Measurements from ENCODE around the gene PHF14. TPM values are rescaled to one million over a fixed set of nuclear protein-coding genes. Genes with fewer than 3 reads are reported as not detected.
"Not testable (repeated sequence)": the region's sequence is repeated elsewhere in the genome, so short reads cannot be mapped to it uniquely, and the experiment has no call there.

Gene PHF14
- polyA plus RNA-seq, 4 donors = 63.4 to 74.9 (median 70.7) TPM

DNA sequence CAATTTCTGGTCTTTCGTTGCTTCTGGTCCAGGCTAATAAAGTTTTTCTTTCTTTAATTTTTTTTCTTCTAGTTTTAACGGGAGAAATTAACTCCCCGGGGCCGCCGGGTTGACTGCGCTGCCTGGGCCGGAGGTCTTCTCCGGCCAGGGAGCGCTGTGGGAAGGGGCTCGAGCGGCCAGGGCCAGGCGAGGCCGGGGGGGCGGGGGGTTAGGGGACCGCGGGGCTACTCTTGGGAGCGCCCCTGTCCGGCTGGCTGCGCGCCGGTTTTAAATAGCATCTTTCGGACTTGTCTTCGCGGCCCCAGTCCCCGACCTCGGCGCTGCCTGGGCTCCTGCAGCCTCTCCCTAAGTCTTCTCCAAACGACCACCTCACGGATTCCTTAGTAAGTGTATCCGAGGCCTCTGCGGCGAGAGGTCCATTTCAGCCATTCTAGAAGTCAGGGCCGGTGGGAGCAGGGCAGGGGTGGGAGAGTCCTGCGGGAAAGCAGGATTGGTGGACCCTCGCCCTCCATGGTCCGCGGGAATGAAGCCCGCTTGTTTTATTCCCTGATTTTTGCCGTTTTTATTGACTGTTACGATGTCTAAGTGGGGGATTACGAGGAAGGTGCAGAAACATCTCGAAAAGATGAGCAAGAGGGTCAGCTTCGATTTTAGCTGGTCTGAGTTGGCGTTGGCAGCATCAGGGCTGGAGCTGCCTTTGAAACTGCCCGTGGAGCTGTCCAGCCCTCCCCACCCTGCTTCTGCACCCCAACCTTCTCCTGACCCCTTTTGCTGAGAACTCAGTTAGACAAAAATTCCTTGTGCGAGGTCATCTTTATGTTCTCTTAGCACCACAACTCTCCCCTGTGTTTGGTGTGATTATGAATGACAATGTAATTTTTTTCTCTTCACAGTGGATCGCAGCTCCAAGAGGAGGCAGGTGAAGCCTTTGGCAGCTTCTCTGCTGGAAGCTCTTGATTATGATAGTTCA lies 555 bp downstream of the PHF14 start:
- DNase-seq (ENCODE audit: low read depth in 4 of 4, low spot score in 3 of 4) = peak in 3 of 4 donors; percentile 20 to 32 (median 23)

DNA sequence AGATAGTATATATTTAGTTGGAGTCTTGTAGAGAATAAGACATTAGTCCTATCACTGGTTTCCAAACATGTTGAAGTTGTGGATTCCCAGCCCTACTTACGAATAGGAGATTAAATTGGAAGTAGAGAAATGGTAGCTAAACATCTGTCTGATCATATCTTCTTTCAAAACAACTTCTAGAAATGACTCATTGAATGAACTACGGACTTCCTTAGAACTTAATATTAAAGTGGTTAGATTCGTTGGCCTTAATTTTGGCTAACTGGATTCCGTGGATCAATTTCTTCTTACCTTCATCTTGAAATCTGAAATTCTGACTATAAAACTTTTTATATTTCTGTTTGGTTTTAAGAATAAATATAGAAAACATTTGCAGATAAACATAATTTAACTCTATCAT lies 3.4 kb downstream of the PHF14 start:
- no peak for DNase-seq (ENCODE audit: low read depth in 4 of 4, low spot score in 3 of 4)

DNA sequence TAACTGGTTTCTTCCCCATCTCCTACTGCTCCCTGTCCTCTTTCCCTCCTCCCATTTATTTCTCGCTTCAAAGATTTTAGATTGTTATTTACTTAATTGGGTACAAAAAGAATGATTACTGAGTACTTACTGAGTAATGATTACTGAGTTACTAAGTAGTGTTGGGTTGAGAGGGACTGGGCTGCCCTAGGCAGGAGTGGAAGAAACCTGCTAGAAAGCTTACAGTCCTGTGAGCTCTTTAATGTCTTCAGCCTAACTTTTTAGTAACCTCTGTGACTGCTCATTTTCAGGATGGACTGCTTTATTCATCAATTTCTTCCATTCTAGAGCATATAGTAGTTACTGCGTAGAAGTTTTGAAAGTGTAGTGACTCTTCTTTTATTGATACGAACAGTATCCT lies 7.6 kb downstream of the PHF14 start:
- DNase-seq (ENCODE audit: low read depth in 4 of 4, low spot score in 3 of 4) = no peak

DNA sequence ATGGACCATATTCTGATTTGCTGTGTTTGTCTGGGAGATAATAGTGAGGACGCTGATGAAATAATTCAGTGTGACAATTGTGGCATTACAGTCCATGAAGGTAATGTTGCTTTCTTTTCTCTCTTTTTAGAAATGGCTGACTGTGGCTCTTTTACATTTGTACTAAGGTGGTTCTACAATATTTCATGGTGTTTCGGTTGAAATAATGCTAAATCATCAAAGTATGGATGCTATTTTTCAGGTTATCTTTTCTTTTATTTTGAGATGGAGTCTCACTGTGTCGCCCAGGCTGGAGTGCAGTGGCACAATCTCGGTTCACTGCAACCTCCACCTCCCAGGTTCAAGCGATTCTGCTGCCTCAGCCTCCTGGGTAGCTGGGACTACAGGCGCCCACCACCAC lies 17.1 kb downstream of the PHF14 start:
- DNase-seq (ENCODE audit: low read depth in 4 of 4, low spot score in 3 of 4) = not testable (repeated sequence)

DNA sequence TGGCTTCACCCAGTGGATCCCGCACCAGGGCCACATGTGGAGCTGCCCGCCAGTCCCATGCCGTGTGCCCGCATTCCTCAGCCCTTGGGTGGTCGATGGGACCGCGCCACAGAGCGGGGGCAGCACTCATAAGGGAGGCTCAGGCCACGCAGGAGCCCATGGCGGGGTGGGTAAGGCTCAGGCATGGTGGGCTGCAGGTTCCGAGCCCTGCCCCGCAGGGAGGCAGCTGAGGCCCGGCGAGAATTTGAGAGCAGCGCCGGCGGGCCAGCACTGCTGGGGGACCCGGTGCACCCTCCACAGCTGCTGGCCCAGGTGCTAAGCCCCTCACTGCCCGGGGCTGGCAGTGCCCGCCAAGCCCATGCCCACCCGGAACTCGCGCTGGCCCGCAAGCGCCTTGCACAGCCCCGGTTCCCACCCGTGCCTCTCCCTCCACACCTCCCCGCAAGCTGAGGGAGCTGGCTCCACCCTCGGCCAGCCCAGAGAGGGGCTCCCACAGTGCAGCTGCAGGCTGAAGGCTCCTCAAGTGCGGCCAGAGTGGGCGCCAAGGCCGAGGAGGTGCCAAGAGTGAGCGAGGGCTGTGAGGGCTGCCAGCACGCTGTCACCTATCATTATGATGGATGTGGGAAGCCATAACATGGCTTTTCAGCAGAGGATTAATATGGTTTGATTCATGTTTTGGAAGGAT lies 22.0 kb downstream of the PHF14 start:
- DNase-seq (ENCODE audit: low read depth in 4 of 4, low spot score in 3 of 4) = not testable (repeated sequence)

DNA sequence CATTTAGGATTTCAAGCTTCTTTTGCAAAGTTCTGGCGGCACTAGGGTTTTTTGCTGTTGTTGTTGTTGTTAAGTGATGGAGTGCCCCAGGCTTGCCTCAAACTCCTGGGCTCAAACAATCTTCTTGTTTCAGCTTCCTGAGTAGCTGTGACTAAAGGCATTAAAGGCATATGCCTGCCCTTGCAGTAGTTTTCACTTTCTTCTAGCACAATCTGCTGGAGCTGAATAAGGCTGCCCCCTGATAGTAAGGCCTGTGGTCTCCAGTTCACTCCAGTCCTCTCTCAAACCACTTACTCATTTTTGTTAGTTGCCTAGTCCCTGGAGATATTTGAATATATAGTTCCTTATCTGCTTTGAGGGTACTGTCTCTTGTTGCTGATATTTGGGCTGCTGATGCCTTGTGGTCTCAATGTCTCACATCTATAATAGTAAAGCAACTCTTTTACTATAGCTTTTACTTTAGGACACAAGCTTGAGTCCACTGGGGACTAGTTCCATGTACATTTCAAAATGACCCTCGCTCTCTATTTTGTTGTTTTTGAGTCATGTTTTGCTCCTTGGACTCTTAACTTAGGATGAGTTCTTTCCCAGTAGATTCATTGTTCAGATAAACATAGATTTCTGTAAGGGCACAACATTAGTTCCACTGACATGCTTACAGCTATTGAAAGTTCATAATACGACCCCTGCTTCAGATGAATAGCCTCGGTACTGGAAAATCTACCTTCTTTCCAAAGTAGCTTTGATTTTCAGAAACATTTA lies 25.5 kb downstream of the PHF14 start:
- DNase-seq (ENCODE audit: low read depth in 4 of 4, low spot score in 3 of 4) = no peak

GRCh38 chr7:11005202-11005601 lies 31.5 kb downstream of the PHF14 start:
- DNase-seq (ENCODE audit: low read depth in 4 of 4, low spot score in 3 of 4) = no peak

DNA sequence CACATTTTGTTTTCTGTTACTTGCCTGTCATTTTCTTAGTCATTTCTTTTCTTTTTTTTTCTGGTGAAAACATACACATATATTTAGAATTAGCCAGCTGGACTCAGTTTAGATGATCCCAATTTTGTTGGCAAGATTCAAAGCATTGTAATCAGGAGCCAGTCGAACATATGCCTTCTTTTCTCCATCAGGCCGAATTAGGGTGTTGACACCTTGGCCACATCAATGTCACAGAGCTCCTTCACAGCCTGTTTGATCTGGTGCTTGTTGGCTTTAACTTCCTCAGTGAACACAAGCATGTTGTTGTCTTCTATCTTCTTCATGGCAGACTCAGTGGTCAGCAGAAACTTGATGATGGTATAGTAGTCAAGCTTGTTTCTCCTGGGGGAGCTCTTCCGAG lies 32.6 kb downstream of the PHF14 start:
- no peak for DNase-seq (ENCODE audit: low read depth in 4 of 4, low spot score in 3 of 4)

DNA sequence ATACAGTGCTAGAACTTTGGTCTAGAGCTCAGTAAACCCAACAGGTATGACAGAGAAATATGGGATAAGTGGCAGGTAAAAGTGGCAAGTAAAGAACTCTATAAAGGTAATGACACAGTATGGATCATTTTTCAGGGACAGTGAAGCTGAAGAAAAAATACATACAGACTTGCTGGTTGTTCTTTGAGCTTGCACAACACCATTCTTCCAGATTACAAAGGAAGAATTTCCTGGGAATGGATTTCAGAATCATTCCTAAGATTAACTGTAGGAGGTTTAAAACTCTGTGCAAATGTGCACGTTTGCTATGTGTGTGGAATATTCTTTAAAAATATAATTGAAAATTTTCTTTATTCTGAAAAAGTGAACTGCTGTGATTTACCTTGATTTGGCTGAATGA lies 36.0 kb downstream of the PHF14 start:
- DNase-seq (ENCODE audit: low read depth in 4 of 4, low spot score in 3 of 4) = no peak

DNA sequence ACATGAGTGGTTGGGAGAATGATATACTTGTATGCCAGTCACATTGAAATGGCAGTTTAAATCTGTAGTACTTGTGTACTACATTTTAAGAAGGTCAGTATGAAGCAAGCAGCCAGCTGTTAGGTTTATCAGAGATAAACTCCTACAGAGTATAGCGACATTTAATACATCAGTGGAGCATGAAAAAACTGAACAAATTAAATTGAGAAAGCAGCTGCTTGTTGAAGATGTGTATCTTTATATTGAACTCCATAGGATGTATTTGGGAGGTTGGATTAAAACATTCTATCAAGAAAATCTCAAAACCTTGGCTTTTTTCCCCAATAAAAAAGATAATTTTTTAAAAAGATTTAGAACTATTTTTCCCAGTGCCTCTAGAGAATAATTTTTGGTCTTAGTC lies 47.8 kb downstream of the PHF14 start:
- DNase-seq (ENCODE audit: low read depth in 4 of 4, low spot score in 3 of 4) = no peak

DNA sequence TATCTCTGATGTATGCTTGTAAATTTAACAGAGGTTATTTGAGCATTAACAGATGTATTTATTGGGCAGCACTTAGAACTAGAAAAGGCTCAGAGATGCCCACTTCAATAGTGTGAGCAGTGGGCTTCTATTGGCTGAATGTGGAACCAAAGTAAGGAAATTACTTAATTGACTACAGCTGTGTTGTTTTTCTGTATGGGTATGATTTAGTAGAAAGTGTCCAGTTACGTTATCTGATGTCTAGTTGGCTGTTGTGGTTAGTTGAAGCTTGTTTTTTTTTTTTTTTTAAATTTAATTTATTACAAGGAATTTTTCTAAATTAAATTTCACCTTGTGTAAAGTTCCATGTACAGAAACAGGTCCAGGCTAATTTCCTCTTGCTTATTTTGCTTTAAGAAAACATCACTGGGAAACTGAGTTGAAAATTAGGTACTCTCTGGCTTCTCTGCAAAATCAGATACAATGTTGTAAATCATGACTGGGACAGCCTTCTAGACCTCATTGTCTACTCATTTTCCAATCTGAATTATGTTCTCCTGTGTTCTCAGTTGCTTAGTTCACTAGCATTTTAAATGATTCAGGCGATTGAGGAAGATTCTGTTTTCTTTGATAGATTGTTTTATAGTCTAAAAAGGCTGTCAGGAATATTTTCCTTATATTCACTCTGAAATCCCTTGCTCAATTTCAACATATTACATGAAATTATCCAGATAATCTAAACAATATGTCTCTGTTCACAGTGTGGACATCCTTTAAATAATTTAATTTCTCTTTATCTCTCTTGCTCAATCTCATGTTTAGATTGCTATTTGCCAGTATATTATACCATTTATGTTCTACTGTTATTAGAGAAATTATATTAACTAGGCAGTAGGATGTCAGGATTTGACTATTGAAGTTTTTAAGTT lies 53.0 kb downstream of the PHF14 start:
- DNase-seq (ENCODE audit: low read depth in 4 of 4, low spot score in 3 of 4) = no peak

DNA sequence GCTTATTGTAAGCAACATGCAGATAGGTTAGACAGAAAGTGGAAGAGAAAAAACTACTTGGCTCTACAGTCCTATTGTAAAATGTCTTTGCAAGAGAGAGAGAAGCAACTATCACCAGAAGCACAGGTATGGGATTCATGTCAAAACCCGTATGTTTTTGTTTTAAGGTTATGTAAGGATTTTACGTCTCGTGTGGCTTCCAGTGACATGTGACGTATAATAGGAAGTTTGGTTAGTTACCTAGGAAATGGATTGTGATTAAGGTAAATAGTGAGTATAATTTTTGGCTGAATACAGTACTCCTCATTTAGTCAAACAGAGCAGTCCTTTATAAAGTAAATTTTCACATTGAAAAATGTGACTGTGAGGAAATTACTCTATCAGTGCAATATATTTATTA lies 62.0 kb downstream of the PHF14 start:
- no peak for DNase-seq (ENCODE audit: low read depth in 4 of 4, low spot score in 3 of 4)

- no peak for DNase-seq (ENCODE audit: low read depth in 4 of 4, low spot score in 3 of 4)
These were observed 66.3 kb downstream of the PHF14 start for GRCh38 chr7:11039974-11040373.

- no peak for DNase-seq (ENCODE audit: low read depth in 4 of 4, low spot score in 3 of 4)
These were observed 80.4 kb downstream of the PHF14 start for GRCh38 chr7:11054033-11054432.

DNA sequence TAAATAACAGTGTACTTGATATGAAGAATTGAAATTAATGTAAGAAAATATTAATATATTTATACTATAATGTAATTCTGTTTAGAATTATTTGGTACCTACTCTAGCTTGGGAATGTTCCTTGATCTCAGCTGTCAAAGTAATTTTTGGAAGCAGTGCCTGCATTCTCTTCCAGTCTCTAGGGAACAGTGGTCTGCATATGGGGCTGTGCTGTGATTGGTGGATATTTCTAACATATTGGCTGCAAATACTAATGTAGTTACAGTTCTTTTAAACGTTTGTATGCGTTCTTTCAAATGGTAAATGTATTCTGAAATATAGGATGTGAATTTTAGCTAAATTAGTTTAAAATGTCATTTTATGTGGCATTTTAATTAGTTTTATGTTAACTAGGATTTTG lies 87.2 kb downstream of the PHF14 start:
- DNase-seq (ENCODE audit: low read depth in 4 of 4, low spot score in 3 of 4) = no peak

DNA sequence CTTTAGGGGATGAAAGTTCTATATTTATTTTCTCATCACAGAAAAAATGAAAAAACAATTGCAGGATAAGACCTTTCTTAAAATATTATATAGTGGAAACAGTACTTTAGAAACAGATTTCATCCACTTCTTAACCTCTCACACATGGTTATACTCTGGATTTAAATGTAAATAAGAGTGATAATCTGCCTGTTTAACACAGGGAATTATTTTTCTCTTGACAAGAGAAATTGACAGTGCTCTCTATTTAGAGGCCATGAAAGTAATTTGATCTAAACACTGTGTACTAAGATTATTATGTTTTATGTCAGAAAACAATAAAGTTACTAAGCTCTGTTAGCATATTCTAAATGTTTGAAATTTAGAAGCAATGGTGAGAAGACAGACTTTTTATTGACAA lies 88.4 kb downstream of the PHF14 start:
- DNase-seq (ENCODE audit: low read depth in 4 of 4, low spot score in 3 of 4) = no peak

DNA sequence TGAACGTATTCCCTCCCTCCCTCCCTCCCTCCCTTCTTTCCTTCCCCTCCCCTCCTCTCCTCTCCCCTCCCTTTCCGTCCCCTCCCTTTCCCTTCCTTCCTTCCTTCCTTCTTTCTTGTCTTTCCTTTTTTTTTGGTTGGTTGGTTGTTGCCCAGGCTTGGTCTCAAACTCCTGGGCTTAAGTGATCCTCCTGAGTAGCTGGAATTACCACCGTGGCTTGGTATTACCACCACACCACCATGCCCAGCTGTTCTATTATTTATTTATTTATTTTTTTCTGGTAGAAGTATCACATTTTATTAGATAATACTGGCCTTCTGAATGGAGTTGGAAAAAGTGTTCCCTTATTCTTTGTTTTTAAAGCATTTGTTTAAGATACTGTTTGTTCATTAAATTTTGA lies 95.9 kb downstream of the PHF14 start:
- DNase-seq (ENCODE audit: low read depth in 4 of 4, low spot score in 3 of 4) = no peak

DNA sequence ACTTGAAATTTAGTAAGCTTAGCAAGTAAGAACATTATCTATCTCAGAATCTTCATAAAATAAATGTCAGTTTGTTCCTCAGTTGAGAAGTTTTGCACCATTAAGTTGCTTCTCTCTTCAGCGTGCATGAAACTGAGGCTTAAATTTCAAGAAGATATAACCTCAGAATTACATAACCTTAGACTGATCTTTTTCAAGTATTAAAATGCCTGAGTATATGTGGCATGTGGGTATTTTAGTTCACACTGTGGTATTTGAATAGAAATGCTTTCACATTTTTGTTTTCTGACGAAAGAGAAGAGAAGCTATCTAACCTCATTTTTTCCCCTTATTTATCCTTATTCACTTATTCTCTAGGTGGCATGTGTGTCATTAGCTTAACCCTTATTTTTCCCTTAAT lies 104.1 kb downstream of the PHF14 start:
- no peak for DNase-seq (ENCODE audit: low read depth in 4 of 4, low spot score in 3 of 4)

DNA sequence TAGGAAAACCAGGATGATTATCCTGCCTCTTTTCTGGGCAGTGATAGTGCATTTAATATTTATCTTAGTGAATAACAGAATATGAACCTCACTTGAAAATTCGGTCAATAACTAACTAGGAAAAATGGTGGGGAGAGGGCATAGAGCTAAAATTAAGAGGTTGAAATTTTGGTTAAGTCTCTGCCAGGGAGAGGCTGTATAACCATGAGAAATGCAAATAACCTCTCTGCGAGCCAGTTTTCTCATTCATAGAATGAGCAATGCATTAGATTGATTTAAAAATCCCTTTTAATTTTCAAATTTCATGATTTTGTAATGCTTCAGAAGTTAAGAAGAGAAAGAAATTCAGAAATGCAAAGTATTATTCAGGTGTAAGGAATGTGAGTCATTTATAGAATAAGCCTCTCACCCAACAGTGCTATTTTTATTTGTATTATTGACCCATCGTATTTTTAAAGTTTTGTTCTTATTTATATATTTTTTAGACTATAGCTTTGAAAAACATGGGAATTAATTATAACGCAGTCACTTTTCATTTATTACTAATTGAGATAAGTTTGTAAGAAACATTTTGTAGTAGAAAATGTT lies 104.7 kb downstream of the PHF14 start:
- no peak for DNase-seq (ENCODE audit: low read depth in 4 of 4, low spot score in 3 of 4)

- DNase-seq (ENCODE audit: low read depth in 4 of 4, low spot score in 3 of 4) = no peak
These were observed 106.2 kb downstream of the PHF14 start for GRCh38 chr7:11079907-11080306.

All from right renal pelvis (tissue), 4 donors.